NCI-H1436 (cell line): ENCODE data around the gene KRT13.

Experiments
- DNase-seq: peaks from one replicate; lab custom pipeline; 2025; lab: John Stamatoyannopoulos, UW

Gene KRT13

DNA sequence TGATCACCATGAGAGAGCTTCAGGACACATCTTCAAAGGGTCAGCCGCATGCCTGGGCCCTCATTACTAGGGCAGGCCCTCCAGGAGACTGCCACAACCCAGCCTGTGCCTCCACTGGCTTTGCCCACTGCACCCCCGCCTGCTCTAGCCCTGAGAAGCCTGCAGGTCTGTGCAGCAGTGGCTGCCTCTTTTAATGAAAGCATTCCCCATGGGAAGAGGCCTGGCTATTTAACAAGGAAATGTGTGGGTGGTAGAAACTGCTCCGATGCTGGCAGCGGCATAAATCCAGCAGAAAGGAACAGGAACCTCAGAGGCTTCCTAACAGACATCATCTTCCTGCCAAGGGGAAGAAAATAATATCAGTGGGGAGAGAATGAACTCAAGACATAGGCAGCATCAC is 37.9 kb downstream of the KRT13 start:
- DNase-seq = no peak

DNA sequence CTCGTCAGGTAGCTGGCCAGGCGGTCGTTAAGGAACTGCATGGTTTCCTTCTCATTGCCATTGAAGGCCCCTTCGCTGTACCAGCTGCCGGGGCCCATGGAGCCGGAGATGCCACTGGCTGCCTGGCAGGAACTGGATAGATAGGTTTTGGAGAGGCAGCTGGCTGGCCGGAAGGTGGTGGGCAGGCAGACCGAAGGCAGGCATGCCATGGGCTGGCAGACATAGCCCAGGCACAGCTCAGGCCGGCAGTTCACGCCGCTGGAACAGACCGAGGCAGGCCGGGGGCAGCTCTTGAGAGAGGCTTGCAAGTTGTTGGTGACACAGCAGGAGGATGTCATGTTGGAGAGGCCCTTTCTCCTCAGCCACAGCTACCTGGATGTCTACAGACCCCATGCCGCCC is 38.4 kb downstream of the KRT13 start, which contains the start of gene KRT32:
Gene KRT32 (minus strand): TSS at position 399 of the 400 bp plus-strand sequence. CDS start 61 bp downstream, at position 338.
- DNase-seq = no peak

DNA sequence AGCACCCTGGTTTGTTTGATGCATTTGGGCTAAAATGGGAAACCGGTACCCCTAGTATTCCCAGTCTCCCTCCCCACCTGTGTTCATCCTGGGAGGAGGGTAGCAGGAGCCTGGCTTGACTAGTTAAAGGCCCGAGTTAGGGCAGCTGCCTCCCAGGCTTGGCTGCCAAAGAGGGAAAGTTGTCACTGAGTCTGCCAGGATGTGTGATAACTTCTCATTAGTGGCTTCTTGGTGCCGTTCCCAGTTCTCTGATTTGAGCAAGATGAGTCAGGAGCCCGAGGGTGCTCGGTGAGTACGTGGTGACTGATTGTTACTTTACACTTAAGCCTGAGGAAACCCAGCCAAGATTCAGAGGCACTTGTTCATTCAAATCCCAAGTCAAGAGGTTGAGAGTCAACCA is 40.7 kb downstream of the KRT13 start:
- no peak for DNase-seq

DNA sequence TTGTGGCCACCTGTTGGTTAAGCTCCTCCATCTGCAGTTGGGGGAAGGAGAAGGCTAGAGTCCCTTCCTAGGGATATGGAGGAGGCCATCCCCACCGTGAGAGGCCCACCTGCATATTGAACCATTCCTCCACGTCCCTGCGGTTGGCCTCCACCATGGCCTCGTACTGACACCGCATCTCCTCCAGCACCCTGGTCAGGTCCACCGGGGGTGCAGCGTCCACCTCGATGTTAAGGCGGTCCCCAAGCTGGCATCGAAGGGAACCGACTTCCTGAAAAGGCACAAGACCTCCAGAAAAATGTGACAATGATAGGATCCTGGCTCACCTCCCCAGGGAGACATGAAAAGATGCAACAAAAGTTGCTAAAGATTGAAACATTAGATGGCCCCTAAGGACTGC is 41.2 kb downstream of the KRT13 start:
- DNase-seq = no peak

DNA sequence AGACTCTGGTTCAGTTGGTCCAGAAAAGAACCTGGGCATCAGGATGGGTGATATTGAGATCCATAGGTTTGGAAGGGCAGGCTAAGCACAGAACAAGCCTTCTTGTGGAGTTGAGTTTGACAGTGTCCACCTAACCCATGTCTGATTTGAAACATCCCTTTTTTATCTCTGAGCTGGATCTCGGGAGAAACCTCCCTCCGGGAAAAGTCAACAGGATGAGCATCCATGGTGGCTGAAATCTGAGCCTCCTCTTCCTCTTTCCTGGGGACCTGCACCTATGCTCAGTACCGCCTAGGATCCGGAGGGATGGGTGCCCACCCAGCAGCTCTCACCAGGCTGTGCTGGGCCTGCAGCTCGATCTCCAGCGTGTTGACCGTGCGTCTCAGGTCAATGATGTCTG is 41.7 kb downstream of the KRT13 start:
- DNase-seq = no peak

DNA sequence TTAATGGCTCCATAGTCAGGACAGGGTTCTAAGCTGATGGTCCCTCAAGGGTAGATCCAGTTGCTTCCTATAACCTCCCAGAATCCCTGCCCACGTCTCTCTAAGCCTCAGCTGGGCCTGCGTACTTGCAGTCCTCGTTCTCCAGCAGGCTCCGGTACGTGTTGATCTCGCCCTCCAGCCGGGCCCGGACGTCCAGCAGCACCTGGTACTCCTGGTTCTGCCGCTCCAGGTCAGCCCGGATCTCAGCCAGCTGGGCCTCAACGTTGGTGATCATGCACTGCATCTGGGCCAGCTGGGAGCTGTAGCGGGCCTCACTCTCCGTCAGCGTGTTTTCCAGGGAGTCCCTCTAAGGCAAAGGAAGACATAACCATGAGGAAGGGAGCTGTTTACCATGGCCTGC is 42.7 kb downstream of the KRT13 start:
- no peak for DNase-seq

DNA sequence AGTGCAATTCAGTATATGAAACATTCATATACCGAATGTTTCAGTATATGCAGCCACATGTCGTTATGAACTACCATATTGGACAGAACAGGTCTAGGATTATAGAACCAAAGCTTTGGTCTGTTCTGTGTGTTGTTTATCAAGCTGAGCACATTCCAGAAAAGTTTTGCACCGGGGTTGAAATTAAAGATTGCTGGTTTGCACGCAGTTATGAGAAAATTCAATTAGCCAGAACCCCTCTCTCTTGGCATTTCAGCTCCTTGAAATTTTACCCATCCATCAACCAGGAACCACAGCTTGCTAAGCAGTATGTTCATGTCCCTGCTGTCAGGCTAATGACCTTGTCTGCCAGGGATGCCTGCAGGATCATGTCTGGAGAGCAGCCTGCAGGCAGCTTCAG is 47.7 kb downstream of the KRT13 start:
- no peak for DNase-seq

DNA sequence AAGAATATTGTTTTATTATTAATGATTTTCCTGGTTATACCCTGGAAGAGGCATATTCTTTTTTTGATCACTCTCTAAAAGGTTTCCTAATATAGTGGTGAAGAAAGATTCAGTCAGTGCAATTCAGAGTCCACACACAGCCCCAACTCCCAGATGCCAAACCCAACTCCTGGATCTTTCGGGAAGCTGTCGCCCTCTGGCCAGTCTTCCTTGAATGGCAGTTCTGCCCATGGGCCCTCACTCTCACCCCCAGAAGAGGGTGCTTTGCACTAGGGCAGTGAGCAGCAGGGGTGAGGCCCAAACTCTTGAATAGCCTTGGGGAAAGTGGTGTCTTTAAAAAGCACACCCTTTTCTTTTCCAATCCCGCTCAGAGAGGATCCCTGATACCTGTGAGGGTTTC is 49.2 kb downstream of the KRT13 start:
- DNase-seq = no peak

DNA sequence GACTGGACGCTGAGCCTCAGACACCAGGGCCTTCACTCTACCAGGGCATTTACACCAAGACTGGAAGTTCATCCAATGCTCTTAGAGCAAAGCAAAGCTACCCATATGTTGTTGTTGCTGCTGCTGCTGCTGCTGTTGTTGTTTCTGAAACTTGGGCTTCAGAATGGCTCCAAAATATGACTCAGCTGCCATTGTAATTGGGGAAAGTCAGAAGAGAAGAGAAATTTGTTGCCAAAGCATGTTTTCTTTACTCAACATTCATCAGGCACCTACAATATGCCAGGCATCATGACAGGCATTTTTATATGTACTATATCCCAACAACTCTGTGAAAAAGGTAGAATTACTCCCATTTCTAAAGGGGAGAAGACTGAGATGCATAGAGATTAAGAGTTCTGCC is 50.2 kb downstream of the KRT13 start:
- DNase-seq = no peak

DNA sequence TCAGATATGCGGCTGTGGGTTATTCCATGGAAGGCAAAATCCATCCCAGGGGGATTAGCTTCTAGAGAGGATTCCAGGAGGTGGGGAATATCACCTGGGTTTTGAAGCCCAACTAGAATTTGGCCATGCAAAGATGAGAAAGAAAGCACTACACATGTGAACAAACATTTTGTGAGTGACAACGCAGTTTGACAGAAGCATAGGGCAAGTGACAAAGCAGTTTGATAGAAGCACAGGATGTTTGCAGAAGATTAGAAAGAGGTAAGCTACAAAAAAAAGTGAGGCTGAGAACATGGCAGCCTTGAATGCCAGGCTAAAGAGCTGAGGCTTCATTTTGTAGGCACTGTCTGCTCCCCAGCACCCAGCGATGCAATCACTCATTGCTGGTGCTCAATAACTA is 52.3 kb downstream of the KRT13 start:
- no peak for DNase-seq

DNA sequence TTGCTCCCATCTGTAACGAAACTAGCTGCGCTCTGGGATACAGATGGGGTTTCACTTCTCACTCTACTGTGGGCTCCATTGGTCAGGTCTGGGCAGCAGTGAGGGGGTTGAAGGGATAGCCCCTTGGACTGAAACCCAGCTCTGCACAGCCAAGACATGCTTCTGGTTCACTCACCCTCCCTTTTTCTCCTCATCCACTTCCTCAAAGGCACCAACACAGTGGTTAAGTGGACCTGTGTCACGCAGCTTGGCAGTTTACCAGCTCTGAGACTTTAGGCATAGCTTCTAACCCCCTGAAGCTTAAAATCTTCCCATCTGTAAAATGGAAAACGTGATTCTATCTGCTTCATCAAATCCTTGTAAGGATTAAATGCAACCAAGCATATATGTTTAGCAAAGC is 53.1 kb downstream of the KRT13 start:
- no peak for DNase-seq

DNA sequence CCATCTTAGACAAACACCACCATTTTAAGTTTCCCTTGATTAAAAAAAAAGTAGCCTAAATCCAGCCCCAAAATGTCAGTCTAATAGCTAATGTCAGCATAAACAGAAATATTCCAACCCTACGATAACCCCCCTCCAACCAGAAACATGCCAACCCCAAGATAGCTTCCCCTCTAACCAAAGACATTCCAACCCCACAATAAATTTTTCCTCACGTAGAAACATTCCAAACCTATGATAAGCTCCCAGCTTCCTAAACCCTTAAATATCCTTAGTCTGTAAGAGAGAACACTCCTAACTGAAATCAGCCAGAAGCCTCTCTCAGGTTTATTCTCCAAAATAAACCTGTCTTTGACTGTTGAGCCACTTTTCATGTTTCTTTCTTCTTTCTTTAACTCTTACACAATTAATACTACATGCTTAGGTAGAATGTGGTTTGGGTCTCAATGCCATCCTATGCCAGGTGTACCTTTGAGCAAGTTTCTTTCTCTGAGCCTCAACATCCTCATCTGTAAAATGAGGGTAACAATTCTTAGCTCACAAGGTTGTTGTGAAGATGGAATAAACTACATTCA is 54.2 kb downstream of the KRT13 start:
- DNase-seq = no peak
